Measurements from ENCODE around the gene BPIFA3.

DNA sequence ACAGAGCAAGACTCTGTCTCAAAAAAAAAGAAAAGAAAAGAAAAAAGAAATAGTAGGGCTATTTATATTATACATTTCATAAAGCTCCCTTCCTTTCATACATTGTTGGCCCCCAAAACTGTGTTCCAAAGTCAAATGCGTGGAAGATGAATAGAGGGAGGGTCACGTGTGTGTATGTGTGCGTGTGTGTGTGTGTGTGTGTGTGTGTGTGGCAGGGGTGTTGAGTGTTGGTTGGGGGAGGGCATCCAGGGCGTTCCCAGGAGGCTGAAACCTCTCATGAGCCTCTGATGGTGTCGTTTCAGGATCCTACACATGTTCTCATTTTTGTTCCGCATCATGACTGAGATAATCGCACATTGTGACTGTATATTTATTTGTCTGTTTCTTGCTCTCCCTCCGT, 58.1 kb downstream of the BPIFA3 start:
- TF ChIP-seq, protein P1, sequence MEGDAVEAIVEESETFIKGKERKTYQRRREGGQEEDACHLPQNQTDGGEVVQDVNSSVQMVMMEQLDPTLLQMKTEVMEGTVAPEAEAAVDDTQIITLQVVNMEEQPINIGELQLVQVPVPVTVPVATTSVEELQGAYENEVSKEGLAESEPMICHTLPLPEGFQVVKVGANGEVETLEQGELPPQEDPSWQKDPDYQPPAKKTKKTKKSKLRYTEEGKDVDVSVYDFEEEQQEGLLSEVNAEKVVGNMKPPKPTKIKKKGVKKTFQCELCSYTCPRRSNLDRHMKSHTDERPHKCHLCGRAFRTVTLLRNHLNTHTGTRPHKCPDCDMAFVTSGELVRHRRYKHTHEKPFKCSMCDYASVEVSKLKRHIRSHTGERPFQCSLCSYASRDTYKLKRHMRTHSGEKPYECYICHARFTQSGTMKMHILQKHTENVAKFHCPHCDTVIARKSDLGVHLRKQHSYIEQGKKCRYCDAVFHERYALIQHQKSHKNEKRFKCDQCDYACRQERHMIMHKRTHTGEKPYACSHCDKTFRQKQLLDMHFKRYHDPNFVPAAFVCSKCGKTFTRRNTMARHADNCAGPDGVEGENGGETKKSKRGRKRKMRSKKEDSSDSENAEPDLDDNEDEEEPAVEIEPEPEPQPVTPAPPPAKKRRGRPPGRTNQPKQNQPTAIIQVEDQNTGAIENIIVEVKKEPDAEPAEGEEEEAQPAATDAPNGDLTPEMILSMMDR (IDR thresholded peaks at IDR 0.05): no peak
- TF ChIP-seq POLR2A (IDR thresholded peaks at IDR 0.05; ENCODE audit: low read depth): no peak
- TF ChIP-seq POLR2AphosphoS5 (IDR thresholded peaks at IDR 0.05): no peak
- no peak for TF ChIP-seq EP300 (IDR thresholded peaks at IDR 0.05)

Measured in esophagus muscularis mucosa (tissue), 4 donors.